GM12878 (cell line): ENCODE data around the gene POSTN. TPM values are rescaled to one million over a fixed set of nuclear protein-coding genes. Genes with fewer than 3 reads are reported as not detected.
A peak's percentile ranks its signal among the peaks of the same experiment; 100 is the strongest.

ENCODE experiments used
- ATAC-seq: fragments of 200-7000 bp; cut with Tn5 transposase; 3 replicates; pipeline ENCODE4 v1.9.1; 2020; ENCODE audit warnings: mild to moderate bottlenecking, moderate library complexity
- BruUV-seq: library from RNA; stranded (reverse); fragments of 400-500 nt; replicated peaks from 2 replicates; lab custom pipeline; 2021; lab: Mats Ljungman, UMichigan
- CTCF ChIA-PET: fragments of 300-600 bp; sonication (Branson Sonifier 250); formaldehyde crosslinking; extraction: SDS; loops from one replicate; lab custom pipeline; 2021; ENCODE audit warnings: inconsistent platforms; lab: Yijun Ruan, JAX
- POLR2A ChIA-PET: fragments of 350-600 bp; formaldehyde crosslinking; extraction: SDS; loops from one replicate; lab custom pipeline; 2021; ENCODE audit warnings: inconsistent platforms; lab: Charles Lee
- RAD21 ChIA-PET: fragments of 300-600 bp; sonication (Branson Sonifier 250); formaldehyde crosslinking; loops from one replicate; lab custom pipeline; 2023; ENCODE audit warnings: antibody characterized with exemption; ENCODE audit not compliant: unreplicated experiment; lab: Charles Lee
- SMC1A ChIA-PET: fragments of 300-600 bp; sonication (Branson Sonifier 250); formaldehyde crosslinking; loops from one replicate; lab custom pipeline; 2023; ENCODE audit not compliant: unreplicated experiment, uncharacterized antibody; lab: Charles Lee
- DNase-seq: peaks from one replicate; pipeline ENCODE4 v3.0.0-alpha.2; 2011; ENCODE audit warnings: low read depth, low spot score
- FAIRE-seq: peaks from 3 replicates; lab custom pipeline; 2011; peaks lifted over from hg19 to GRCh38; lab: Jason Lieb, UNC
- H2AFZ ChIP-seq: 2 replicates; pipeline ENCODE4 v1.6.0; 2011; ENCODE audit warnings: low read depth, low read length, control low read depth; ENCODE audit not compliant: control insufficient read depth
- H3K27ac ChIP-seq: 2 replicates; pipeline ENCODE4 v1.5.1; 2011; ENCODE audit warnings: control low read depth; ENCODE audit not compliant: control insufficient read depth, insufficient read depth
- H3K27me3 ChIP-seq, 2 experiments: replicated peaks in 1 of 2; 2 replicates each; pipeline versions ENCODE4 v1.6.0 to v1.6.1; 2011; ENCODE audit warnings: low read length in 1 of 2; ENCODE audit not compliant: control insufficient read depth in 2 of 2, insufficient read depth in 2 of 2
- H3K36me3 ChIP-seq, 2 experiments: 2 replicates each; pipeline ENCODE4 v1.5.1; 2011; ENCODE audit warnings: low read length in 1 of 2; ENCODE audit not compliant: control insufficient read depth in 2 of 2, insufficient read depth in 2 of 2
- H3K4me1 ChIP-seq: 2 replicates; pipeline ENCODE4 v1.6.1; 2011; ENCODE audit warnings: mild to moderate bottlenecking, low read length, moderate library complexity, mixed read lengths; ENCODE audit not compliant: control insufficient read depth, insufficient read depth
- H3K4me2 ChIP-seq: 2 replicates; pipeline ENCODE4 v1.6.0; 2011; ENCODE audit warnings: control low read depth; ENCODE audit not compliant: control insufficient read depth, insufficient read depth
- H3K4me3 ChIP-seq: fragments of 200-600 bp; sonication (generic); 2 replicates; pipeline ENCODE4 v1.5.1; 2016
- H3K79me2 ChIP-seq: 2 replicates; pipeline ENCODE4 v1.6.0; 2011; ENCODE audit warnings: low read length; ENCODE audit not compliant: control insufficient read depth, insufficient read depth
- H3K9ac ChIP-seq: 2 replicates; pipeline ENCODE4 v1.8.0; 2011; ENCODE audit warnings: low read length, control low read depth, mixed read lengths; ENCODE audit not compliant: control insufficient read depth, insufficient read depth
- H3K9me3 ChIP-seq: replicated peaks from 3 replicates; pipeline ENCODE4 v1.5.1; 2011; ENCODE audit warnings: mild to moderate bottlenecking, low read length; ENCODE audit not compliant: control insufficient read depth, insufficient read depth
- H4K20me1 ChIP-seq: 2 replicates; pipeline ENCODE4 v1.6.0; 2011; ENCODE audit not compliant: control insufficient read depth, insufficient read depth
- EP300 ChIP-seq, 2 experiments: fragments of 150-350 bp in 1 of 2; IDR thresholded peaks; 2 replicates each; pipeline ENCODE4 v1.6.1; 2011 to 2012; ENCODE audit warnings: low read depth in 2 of 2, low read length in 2 of 2, borderline replicate concordance in 1 of 2, improper control_type of control experiment in 1 of 2, inconsistent platforms in 1 of 2; ENCODE audit not compliant: control insufficient read depth in 1 of 2
- IKZF1 ChIP-seq: fragments of 450-650 bp; conservative IDR thresholded peaks from 2 replicates; pipeline ENCODE4 v1.6.1; 2017; ENCODE audit warnings: antibody characterized with exemption, mild to moderate bottlenecking
- MYC ChIP-seq: IDR thresholded peaks from 2 replicates; pipeline ENCODE4 v1.6.1; 2011; ENCODE audit warnings: mild to moderate bottlenecking, low read length, moderate library complexity, inconsistent platforms; ENCODE audit not compliant: insufficient read depth, insufficient replicate concordance, insufficient read length, severe bottlenecking
- POLR2AphosphoS2 ChIP-seq: IDR thresholded peaks from 2 replicates; pipeline ENCODE4 v1.6.1; 2011; ENCODE audit warnings: low read depth, mild to moderate bottlenecking, low read length, improper control_type of control experiment, moderate library complexity
- POU2F2 ChIP-seq: IDR thresholded peaks from 3 replicates; pipeline ENCODE4 v1.6.1; 2011; ENCODE audit warnings: low read depth, mild to moderate bottlenecking, low read length, borderline replicate concordance
- SREBF1 ChIP-seq: IDR thresholded peaks from 2 replicates; pipeline ENCODE4 v1.6.1; 2012; ENCODE audit warnings: mild to moderate bottlenecking, low read length
- ZNF217 ChIP-seq: fragments of 450-650 bp; IDR thresholded peaks from 2 replicates; pipeline ENCODE4 v1.6.1; 2017; ENCODE audit warnings: antibody characterized with exemption, mild to moderate bottlenecking
- ZNF24 ChIP-seq: fragments of 450-650 bp; IDR thresholded peaks from 2 replicates; pipeline ENCODE4 v1.6.1; 2017; ENCODE audit warnings: antibody characterized with exemption, mild to moderate bottlenecking
- WGBS: methylation state at CpG from one replicate; pipeline ENCODE4 v1.1.6; 2016; ENCODE audit warnings: low lambda C conversion rate; ENCODE audit not compliant: insufficient replicate concordance, insufficient coverage; ENCODE audit errors: missing lambda C conversion rate; 5-methylcytosine and 5-hydroxymethylcytosine counted together
- in situ Hi-C: fragments of 300-500 bp; cut with MboI; formaldehyde crosslinking; loops from 9 replicates; pipeline ENCODE4 v1.14.3; 2018; ENCODE audit warnings: mixed read lengths
- intact Hi-C: fragments of 100-400 bp; cut with micrococcal nuclease; formaldehyde crosslinking; loops from one replicate; pipeline ENCODE4 v1.14.2; 2022; ENCODE audit not compliant: unreplicated experiment
- polyA plus RNA-seq, 11 experiments: library from polyadenylated mRNA; depleted of rRNA in 4 of 11; unstranded in 6 of 11; stranded (reverse) in 5 of 11; fragments of >200 nt; fragmentation: Nextera tagmentation in 4 of 11; fragmentation: Illumina TruSeq in 1 of 11; extraction: Ambion mirVana in 4 of 11; extraction: Trizol in 1 of 11; gene quantifications; 1 replicate in 1 of 11; 2 replicates in 10 of 11; pipeline versions ENCODE4 v1.2.1 to v1.2.3, GENCODE V29; 2011 to 2016; ENCODE audit warnings: inconsistent platforms in 2 of 11, missing spikeins in 2 of 11, low read depth in 1 of 11
- total RNA-seq, 4 experiments: library from RNA; depleted of rRNA in 3 of 4; stranded (reverse); fragments of >200 nt in 3 of 4; fragmentation: Illumina TruSeq in 1 of 4; extraction: Trizol in 1 of 4; gene quantifications; 2 replicates each; pipeline versions ENCODE4 v1.2.1 to v1.2.3, GENCODE V29; 2013 to 2021
- TF ChIP-seq, protein P1 (sequence below): IDR thresholded peaks from 2 replicates; pipeline ENCODE4 v1.6.1; 2012; ENCODE audit warnings: improper control_type of control experiment, low read depth, low read length; ENCODE audit not compliant: insufficient replicate concordance
- TF ChIP-seq, protein P2 (sequence below): IDR thresholded peaks from 2 replicates; pipeline ENCODE4 v1.6.1; 2011; ENCODE audit warnings: mild to moderate bottlenecking, low read depth, low read length, moderate library complexity; ENCODE audit not compliant: insufficient replicate concordance

The POSTN gene
- total and polyA plus RNA-seq, 10 of the 15 experiments (the other 5 are each of a cell fraction or from before 2014, with no cell fraction given), result 0.05 to 0.13 (median 0.08) TPM; not detected in 7

DNA sequence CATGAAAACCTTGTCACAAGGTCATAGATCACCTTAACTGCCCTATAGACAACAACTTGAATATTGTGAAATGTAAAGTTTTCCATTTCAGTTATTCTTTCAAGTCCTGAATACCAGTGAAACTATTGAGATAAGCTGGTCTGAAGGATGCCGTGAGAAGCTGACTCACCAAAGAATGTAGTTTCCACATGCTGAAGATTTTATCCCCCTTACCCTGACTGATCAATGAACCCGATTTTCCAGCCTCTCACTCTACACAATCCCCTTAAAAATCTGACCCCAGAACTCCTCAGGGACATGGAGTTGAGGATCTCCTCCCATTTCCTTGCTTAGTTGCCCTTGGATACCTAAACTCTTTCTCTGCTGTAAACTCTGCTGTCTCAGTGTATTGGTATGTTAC, 67.5 kb downstream of the POSTN start:
- SMC1A ChIA-PET, result no interaction called here
- Histone ChIP-seq H3K4me3 (no peak overlapping the region), H3K27me3 (no peaks in the 10 kb centered on the region), H3K9me3 (no peaks in the 10 kb centered on the region), H4K20me1 (no peaks in the 10 kb centered on the region), H3K4me1 (no peaks in the 10 kb centered on the region), H3K36me3 (no peaks in the 10 kb centered on the region), H3K27ac (no peak overlapping the region), H3K79me2 (no peaks in the 10 kb centered on the region), H2AFZ (no peak overlapping the region), H3K9ac (no peak overlapping the region), H3K4me2 (no peak overlapping the region)
- POLR2A ChIA-PET, result no interaction called here
- intact Hi-C loops, result no loop called here
- peak; percentile 7 for FAIRE-seq
- WGBS, result 40% methylated on average over 2 of the region's 2 CpGs
- RAD21 ChIA-PET, result no interaction called here
- no TSS peak for BruUV-seq
- no peak for DNase-seq
- ATAC-seq, result no peak
- CTCF ChIA-PET, result no interaction called here
- TF ChIP-seq SREBF1 (no peak), ZNF217 (no peak), MYC (no peak), POLR2AphosphoS2 (no peak), IKZF1 (no peak), POU2F2 (no peak), EP300 (IDR thresholded peaks at IDR 0.05; ENCODE audit: borderline replicate concordance in 1 of 2, control insufficient read depth in 1 of 2, low read depth in 2 of 2, low read length in 2 of 2) (no peak), ZNF24 (no peak)
- TF ChIP-seq, protein P1, sequence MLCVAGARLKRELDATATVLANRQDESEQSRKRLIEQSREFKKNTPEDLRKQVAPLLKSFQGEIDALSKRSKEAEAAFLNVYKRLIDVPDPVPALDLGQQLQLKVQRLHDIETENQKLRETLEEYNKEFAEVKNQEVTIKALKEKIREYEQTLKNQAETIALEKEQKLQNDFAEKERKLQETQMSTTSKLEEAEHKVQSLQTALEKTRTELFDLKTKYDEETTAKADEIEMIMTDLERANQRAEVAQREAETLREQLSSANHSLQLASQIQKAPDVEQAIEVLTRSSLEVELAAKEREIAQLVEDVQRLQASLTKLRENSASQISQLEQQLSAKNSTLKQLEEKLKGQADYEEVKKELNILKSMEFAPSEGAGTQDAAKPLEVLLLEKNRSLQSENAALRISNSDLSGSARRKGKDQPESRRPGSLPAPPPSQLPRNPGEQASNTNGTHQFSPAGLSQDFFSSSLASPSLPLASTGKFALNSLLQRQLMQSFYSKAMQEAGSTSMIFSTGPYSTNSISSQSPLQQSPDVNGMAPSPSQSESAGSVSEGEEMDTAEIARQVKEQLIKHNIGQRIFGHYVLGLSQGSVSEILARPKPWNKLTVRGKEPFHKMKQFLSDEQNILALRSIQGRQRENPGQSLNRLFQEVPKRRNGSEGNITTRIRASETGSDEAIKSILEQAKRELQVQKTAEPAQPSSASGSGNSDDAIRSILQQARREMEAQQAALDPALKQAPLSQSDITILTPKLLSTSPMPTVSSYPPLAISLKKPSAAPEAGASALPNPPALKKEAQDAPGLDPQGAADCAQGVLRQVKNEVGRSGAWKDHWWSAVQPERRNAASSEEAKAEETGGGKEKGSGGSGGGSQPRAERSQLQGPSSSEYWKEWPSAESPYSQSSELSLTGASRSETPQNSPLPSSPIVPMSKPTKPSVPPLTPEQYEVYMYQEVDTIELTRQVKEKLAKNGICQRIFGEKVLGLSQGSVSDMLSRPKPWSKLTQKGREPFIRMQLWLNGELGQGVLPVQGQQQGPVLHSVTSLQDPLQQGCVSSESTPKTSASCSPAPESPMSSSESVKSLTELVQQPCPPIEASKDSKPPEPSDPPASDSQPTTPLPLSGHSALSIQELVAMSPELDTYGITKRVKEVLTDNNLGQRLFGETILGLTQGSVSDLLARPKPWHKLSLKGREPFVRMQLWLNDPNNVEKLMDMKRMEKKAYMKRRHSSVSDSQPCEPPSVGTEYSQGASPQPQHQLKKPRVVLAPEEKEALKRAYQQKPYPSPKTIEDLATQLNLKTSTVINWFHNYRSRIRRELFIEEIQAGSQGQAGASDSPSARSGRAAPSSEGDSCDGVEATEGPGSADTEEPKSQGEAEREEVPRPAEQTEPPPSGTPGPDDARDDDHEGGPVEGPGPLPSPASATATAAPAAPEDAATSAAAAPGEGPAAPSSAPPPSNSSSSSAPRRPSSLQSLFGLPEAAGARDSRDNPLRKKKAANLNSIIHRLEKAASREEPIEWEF, result no peak
- TF ChIP-seq, protein P2, sequence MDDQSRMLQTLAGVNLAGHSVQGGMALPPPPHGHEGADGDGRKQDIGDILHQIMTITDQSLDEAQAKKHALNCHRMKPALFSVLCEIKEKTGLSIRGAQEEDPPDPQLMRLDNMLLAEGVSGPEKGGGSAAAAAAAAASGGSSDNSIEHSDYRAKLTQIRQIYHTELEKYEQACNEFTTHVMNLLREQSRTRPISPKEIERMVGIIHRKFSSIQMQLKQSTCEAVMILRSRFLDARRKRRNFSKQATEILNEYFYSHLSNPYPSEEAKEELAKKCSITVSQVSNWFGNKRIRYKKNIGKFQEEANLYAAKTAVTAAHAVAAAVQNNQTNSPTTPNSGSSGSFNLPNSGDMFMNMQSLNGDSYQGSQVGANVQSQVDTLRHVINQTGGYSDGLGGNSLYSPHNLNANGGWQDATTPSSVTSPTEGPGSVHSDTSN, result no peak
- TF ChIP-seq, all 136 proteins: peak for 0
- in situ Hi-C loops, result no loop called here
